Measurements from ENCODE around the gene DERA. TPM values are rescaled to one million over a fixed set of nuclear protein-coding genes. Genes with fewer than 3 reads are reported as not detected.

DERA gene
- total and polyA plus RNA-seq, 8 donors = 26.4 to 37.3 (median 31.1) TPM

DNA sequence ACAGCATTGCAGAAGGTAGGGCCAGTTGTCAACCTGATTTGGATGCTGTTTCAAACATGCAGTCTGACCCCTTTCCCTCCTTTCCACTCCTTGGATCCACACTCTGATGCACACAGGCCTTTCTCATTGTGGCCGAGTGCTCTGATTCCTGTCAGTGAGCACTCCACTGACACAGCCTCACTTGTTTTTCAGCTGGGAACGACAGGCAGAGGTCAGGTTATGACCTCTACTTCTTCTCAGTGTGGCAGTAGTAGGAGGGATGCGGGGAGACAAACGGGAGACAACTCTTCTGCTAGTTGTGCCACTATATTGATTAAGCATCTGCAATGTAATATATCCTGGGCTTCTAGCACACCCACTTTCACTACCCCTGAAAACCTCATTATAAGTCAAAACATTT is 61.8 kb downstream of the DERA start:
- no peak for ATAC-seq
- no peak overlapping the region for H3K4me3 ChIP-seq
- intact Hi-C loops (cut with DNase I) = no loop called here

DNA sequence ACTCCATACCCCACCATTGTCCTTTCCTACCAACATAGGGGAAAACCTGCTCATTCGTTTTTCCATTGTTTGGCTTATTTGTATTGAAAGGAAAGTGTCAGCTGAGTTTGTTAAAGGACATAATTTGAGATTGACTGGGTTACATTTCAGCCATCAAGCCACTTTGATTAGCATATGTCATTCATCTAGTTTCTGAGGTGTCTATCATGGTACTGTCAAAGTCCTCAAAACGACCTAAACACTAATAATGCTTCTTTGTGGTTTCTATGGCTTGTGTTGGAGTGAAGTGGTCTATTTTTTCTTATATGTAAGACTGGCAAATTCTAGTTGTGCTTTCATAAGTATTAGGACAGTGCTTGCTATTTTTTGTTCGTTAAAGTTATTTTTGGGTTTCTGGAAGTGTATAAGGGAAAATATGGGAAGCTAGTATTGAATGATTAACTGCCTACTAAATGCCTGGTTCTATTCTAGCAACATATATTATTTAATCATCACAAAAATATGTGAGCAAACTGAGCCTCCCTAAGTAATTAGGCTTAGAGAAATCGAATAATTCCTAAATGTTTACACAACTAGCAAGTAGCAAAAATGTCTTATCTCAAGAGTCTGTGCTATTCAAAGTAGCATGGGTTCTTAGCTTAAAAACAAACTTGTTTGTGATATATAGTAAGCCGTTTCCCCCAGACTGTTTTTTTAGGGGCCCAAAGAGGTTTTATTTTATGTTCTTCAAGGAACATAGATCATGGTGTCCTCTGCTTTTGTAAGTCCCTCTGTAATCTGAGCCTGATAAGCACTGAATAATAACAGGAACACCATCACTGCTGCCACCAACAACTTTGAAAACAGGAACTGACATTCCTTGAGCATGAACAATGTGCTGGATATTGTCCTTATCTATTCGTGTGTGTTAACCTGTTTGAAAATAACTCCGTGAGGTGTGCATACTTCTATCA is 67.1 kb downstream of the DERA start:
- intact Hi-C loops (cut with DNase I) = no loop called here
- no peaks in the 10 kb centered on the region for H3K27me3 ChIP-seq
- H3K9me3 ChIP-seq = no peaks in the 10 kb centered on the region
- TF ChIP-seq, protein P1, sequence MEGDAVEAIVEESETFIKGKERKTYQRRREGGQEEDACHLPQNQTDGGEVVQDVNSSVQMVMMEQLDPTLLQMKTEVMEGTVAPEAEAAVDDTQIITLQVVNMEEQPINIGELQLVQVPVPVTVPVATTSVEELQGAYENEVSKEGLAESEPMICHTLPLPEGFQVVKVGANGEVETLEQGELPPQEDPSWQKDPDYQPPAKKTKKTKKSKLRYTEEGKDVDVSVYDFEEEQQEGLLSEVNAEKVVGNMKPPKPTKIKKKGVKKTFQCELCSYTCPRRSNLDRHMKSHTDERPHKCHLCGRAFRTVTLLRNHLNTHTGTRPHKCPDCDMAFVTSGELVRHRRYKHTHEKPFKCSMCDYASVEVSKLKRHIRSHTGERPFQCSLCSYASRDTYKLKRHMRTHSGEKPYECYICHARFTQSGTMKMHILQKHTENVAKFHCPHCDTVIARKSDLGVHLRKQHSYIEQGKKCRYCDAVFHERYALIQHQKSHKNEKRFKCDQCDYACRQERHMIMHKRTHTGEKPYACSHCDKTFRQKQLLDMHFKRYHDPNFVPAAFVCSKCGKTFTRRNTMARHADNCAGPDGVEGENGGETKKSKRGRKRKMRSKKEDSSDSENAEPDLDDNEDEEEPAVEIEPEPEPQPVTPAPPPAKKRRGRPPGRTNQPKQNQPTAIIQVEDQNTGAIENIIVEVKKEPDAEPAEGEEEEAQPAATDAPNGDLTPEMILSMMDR (IDR thresholded peaks at IDR 0.05) = no peak
- ATAC-seq = peak; percentile 66
- no peak overlapping the region for H3K4me3 ChIP-seq
- peaks cover 11 to 23% of the 10 kb centered on the region in 2 donors for H3K4me1 ChIP-seq
- H3K27ac ChIP-seq = peak overlapping the region; percentile 8 to 53
- H3K36me3 ChIP-seq = peaks cover 0 to 13% of the 10 kb centered on the region in 2 donors
- DNase-seq = no peak

More for the DNA sequence above, 61.8 kb downstream of the DERA start:
- Histone ChIP-seq H3K36me3 (peaks cover 0 to 25% of the 10 kb centered on the region in 2 donors), H3K9me3 (no peaks in the 10 kb centered on the region), H3K4me1 (peaks cover 0 to 2% of the 10 kb centered on the region in 2 donors), H3K27ac (no peak overlapping the region), H3K27me3 (no peaks in the 10 kb centered on the region)
- TF ChIP-seq, protein P1 (IDR thresholded peaks at IDR 0.05) = no peak
- no peak for DNase-seq

DNA sequence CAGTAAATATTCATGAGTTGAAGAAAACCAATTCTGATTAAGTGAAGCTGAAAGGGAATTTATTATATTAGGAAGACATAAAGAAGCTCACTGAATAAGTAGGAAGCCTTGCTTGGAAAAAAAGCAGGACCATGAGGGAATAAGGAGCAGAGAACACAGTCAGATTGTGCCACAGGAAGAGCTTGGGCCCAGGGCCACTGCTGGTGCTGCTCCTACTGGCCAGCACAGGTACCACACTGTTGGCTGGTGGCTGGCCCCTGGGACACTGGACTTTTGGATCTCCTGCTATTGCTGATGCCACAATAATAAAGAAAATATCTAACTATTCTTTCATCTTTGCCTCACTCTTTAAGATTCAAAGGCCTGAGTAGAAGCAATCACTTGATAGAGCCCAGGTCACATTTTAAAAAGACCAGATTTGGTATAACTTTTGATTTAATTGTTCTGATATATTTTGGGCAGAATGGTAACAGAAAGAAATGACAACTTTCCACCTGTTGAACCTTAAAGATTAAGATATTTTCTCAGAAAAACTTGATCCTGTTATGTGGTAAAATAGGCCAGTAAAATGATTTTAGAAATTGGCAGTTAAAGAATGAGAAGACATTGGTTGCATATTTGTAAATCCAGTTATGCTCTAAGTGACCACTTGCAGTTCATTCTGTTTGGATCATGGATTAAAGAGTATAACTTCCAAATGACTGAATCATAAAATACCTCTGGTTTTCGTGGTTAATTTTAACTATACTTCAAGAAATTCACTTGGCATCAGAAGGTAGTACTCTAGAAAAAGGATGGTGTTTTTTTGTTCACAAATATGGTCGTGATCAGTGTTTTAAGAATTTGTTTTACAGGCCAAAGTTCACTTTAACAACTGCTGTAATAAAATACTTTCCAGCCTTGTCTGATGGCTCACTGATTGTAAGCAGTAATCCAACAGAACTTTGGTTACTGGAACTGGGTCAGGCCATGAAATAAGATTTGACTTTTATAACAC is 68.3 kb downstream of the DERA start:
- H3K4me1 ChIP-seq = peaks cover 12 to 23% of the 10 kb centered on the region in 2 donors
- H3K9me3 ChIP-seq = no peaks in the 10 kb centered on the region
- DNase-seq (no peak), ATAC-seq (peak; percentile 63)
- peaks cover 0 to 24% of the 10 kb centered on the region in 2 donors for H3K36me3 ChIP-seq
- intact Hi-C loops (cut with DNase I) = no loop called here
- peak overlapping the region in 1 of 2 donors; percentile 53 for H3K27ac ChIP-seq
- TF ChIP-seq, protein P1 (IDR thresholded peaks at IDR 0.05) = peak; percentile 18 to 47
- H3K27me3 ChIP-seq = no peaks in the 10 kb centered on the region
- no peak overlapping the region for H3K4me3 ChIP-seq

DNA sequence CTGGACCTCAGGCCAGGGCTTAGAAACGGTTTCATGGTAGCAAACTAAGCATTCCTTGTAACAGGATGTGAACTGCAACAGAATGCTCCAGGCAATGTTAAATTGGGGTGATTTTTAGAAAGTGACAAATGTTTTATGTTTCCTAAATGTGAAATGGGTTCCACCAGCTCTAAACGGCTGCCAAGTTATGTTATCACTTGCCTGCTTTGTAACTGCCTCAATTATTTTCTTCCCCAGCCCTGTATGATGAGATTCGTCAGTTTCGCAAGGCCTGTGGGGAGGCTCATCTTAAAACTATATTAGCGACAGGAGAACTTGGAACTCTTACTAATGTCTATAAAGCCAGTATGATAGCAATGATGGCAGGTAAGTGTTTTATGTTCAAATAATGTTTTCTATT is 70.9 kb downstream of the DERA start:
- H3K4me3 ChIP-seq = no peak overlapping the region
- DNase-seq (peak in 1 of 4 donors; percentile 16), ATAC-seq (no peak)
- intact Hi-C loops (cut with DNase I) = no loop called here
- H3K27me3 ChIP-seq = no peaks in the 10 kb centered on the region
- TF ChIP-seq, protein P1 (IDR thresholded peaks at IDR 0.05) = no peak
- H3K36me3 ChIP-seq = peaks cover 0 to 27% of the 10 kb centered on the region in 2 donors
- no peaks in the 10 kb centered on the region for H3K9me3 ChIP-seq
- H3K4me1 ChIP-seq = peaks cover 12 to 23% of the 10 kb centered on the region in 2 donors
- no peak overlapping the region for H3K27ac ChIP-seq

Data from left lung (tissue), 10 donors.